RWPE1 (cell line): ENCODE data around the gene NKX2-8.

ENCODE experiments used
- CTCF ChIA-PET: fragments of 350-600 bp; sonication (Branson Sonifier 250); formaldehyde crosslinking; extraction: SDS; loops from one replicate; lab custom pipeline; 2021; lab: Yijun Ruan, JAX
- POLR2A ChIA-PET: fragments of 400-600 bp; formaldehyde crosslinking; extraction: SDS; loops from one replicate; lab custom pipeline; 2020; ENCODE audit warnings: antibody characterized with exemption; ENCODE audit not compliant: low non-redundant PET; lab: Yijun Ruan, JAX
- DNase-seq: peaks from one replicate; pipeline ENCODE4 v3.0.0; 2012; ENCODE audit warnings: low spot score
- H3K27ac ChIP-seq: fragments of 450-650 bp; 2 replicates; pipeline ENCODE4 v1.5.1; 2017
- TF ChIP-seq, protein P1 (sequence below): fragments of 450-650 bp; conservative IDR thresholded peaks from 2 replicates; pipeline ENCODE4 v1.5.1; 2017; ENCODE audit warnings: low read depth, mild to moderate bottlenecking

NKX2-8 gene

DNA sequence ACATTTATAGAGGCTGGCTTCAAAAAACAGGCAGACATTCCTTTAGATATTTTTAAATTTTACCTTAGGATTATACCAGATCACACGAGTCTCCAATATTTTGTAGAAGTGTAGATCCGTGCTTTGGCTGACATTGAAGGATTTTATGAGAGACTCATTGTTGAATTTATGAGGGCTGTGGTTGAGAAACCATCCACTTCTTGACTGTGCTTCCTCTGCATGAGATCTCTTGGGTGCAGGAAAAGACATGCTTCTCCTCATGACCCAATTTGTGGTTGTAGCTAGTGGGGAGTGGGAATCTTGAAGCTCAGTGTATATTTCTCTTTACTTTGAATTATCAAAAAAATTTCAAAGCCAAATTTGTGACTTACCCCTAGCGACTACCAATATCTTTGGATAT, 36.7 kb upstream of the NKX2-8 start:
- POLR2A ChIA-PET = no interaction called here
- CTCF ChIA-PET = no interaction called here
- no peak overlapping the region for H3K27ac ChIP-seq
- DNase-seq = no peak
- TF ChIP-seq, protein P1, sequence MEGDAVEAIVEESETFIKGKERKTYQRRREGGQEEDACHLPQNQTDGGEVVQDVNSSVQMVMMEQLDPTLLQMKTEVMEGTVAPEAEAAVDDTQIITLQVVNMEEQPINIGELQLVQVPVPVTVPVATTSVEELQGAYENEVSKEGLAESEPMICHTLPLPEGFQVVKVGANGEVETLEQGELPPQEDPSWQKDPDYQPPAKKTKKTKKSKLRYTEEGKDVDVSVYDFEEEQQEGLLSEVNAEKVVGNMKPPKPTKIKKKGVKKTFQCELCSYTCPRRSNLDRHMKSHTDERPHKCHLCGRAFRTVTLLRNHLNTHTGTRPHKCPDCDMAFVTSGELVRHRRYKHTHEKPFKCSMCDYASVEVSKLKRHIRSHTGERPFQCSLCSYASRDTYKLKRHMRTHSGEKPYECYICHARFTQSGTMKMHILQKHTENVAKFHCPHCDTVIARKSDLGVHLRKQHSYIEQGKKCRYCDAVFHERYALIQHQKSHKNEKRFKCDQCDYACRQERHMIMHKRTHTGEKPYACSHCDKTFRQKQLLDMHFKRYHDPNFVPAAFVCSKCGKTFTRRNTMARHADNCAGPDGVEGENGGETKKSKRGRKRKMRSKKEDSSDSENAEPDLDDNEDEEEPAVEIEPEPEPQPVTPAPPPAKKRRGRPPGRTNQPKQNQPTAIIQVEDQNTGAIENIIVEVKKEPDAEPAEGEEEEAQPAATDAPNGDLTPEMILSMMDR = no peak

DNA sequence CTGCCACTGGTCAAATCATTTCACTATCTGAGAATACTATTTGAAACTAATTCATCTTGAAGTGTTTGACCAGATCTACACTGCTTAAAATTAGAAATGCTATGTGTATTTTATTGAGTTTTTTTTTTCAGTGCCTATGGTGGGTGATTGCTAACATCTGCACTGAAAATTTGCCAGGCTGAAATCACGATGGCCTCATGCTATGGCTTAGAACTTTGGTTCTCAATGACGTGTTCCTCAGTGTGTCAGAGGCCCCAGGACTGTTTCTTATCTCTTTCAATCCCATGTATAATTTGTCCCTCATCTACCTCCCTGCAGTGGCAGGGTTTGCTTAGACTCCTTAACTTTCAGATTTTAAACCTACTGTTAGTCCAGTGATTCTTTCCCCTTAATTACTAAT, 36.2 kb upstream of the NKX2-8 start:
- POLR2A ChIA-PET = no interaction called here
- TF ChIP-seq, protein P1 = no peak
- no peak overlapping the region for H3K27ac ChIP-seq
- CTCF ChIA-PET = no interaction called here
- DNase-seq = no peak

DNA sequence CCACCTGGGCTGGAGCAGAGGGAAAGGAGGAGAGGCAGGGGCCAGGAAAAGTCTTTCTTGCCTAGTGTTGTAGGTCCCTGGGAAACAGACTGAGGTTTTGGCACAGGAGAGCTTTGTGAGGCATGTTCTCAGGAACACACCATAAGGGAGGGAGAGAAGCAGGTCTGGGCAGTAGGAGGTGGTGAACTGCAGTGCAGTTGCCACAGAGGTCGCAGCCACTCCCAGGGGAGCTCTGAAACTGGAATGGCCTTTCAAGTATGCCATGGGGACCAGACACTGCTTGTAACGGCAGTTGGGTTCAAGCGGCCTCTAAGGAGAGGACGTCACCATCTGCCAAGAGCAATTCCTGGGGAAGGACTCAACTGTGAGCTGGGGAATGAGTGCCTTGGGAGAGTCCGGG, 35.4 kb upstream of the NKX2-8 start:
- ChIA-PET POLR2A (no interaction called here), CTCF (no interaction called here)
- TF ChIP-seq, protein P1 = no peak
- no peak overlapping the region for H3K27ac ChIP-seq
- no peak for DNase-seq

DNA sequence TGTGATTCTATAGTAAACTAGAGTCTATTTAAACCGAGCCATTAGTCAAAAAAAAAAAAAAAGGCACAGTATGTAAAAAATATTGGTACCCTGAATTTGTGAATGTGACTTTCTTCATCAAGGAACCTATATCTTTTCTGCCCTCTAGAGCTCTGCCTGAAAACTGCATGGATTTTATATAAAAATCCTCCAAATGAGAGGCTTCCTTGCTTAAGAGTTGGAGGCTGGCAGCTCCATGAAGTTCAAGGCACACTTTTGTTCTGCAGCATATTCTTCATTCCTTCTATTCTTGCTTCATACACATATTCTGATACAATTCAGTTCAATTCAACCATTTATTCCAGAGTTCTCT, 23.1 kb upstream of the NKX2-8 start:
- no peak for DNase-seq
- TF ChIP-seq, protein P1 = no peak
- ChIA-PET POLR2A (no interaction called here), CTCF (interaction anchor here (0.5 to 1.8 kb wide), 11 partner anchors 17 to 774 kb away, joined by 3 to 7 read pairs (median 5); no protein-coding TSS in a partner anchor)
- no peak overlapping the region for H3K27ac ChIP-seq

DNA sequence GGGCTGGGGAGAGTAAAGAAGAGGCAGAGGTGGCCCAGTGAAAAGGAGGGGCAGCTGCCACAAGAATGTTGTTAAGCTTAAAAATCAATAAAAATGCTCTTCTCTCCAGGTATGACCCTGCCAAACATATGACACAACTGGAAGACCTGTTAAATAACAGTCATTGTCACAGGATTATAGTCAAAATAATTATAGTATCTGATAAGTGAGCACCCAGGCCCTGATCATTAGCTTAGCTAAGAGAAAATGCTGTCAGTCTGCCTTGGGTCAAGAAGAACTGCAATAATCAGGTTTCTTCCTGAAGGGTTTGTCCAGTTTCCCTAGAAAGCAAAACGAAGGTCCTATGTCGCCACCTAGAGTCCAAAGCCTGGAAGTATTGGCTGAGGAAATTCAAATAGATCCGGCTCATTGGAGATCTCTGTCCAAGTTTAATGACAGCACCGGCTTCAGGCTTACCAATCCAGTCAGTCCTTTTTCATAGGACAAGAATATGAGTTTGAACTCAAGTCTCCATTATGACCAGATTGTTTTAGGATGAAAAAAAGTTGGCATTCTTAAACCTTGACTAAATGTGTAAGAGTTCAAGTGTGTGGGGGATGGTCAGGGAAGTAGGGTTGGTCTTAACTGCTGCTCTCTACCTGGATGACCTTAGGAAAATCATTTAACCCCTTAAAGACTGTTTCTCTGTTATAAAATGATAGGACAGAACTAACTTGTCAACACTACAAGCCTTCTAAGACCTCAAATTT, 22.5 kb upstream of the NKX2-8 start:
- DNase-seq = peak; percentile 76
- CTCF ChIA-PET = interaction anchor here (0.5 to 1.8 kb wide), 18 partner anchors 8 to 970 kb away, joined by 3 to 21 read pairs (median 4); no protein-coding TSS in a partner anchor
- no peak overlapping the region for H3K27ac ChIP-seq
- POLR2A ChIA-PET = no interaction called here
- TF ChIP-seq, protein P1 = peak; percentile 82

DNA sequence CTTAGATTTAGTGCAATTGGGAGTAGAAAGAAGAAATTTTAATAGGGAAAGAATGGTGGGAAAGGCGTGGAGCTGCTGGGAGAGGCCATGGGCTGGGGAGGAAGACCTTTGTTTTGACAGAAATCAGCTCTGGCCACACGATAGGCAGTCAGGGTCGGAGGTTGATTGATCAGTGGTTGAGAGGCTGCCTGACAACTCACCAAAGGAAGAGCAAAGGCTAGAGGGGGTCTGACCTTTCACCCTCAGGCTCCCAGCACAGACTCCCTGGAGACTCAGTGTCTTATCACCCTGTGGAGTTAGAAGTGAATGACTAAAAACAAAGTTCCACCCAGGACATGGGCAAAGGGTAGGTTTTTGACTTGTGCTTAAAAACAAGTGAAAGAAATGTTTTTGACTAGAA, 18.0 kb upstream of the NKX2-8 start:
- POLR2A ChIA-PET = no interaction called here
- CTCF ChIA-PET = interaction anchor here (0.6 kb wide), 1 partner anchor 181 kb away, joined by 3 read pairs; no protein-coding TSS in a partner anchor
- TF ChIP-seq, protein P1 = no peak
- no peak for DNase-seq
- H3K27ac ChIP-seq = no peak overlapping the region
